ENCODE results near the gene OPCML. TPM values are rescaled to one million over a fixed set of nuclear protein-coding genes. Genes with fewer than 3 reads are reported as not detected.
A peak's percentile ranks its signal among the peaks of the same experiment; 100 is the strongest.

OPCML gene
- total RNA-seq, 1 experiment from 2014 or later = 0.02 TPM

DNA sequence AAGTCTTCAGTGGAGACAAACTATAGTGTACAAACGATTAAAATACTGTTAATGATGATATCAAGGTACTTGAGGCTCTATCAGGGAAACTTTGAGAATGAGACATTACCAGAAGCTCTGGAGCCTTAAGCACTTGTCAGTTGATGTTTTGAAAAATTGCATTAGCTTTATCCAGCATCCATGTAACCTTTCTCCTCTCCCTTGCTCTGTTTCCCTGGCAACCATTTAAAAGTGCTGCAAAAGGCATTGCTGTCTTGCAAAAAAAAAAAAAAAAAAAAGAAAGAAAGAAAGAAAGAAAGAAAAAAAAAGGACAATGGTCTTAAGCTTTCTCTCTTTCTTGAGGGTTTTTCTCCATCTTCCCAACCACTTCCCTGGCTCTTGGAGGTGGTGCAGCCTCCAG, 787.0 kb downstream of the OPCML start:
- no peak for DNase-seq (ENCODE audit: low read depth)

DNA sequence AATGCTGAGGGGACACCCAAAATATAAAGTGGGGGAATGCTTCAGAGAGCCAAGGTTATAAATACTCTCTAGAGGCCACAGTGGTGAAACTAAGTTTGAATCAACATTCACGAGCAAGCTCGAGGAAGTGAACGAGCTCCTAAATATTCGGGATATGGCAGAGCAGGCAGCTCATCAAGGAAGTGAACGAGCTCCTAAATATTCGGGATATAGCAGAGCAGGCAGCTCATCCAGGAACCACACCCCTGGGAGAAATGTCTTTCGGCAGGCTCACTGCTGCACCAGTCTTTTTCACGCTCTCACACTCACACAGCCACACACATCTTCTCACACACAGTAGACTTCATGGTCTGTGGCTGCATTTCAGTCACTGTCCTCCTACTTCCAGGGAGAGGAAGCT, 787.5 kb downstream of the OPCML start:
- DNase-seq (ENCODE audit: low read depth) = peak; percentile 9

DNA sequence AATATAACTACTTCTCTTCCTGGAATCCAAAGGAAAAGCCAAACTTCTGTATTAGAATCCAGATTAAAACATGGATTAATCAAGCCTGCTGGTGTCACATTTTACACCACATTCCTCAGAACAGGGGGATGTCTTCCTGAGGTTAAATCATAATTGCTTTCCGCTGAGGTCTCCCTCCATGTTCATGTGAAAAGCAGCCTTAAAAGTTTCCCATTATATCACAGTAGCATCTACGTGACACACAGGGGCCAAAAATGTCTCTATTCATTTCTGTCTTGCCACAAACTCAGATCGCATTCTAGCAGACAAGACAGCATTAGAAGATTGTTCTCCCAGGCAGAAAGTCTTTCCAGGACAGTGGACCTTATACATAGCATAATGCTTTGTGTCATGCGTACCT, 788.7 kb downstream of the OPCML start:
- DNase-seq (ENCODE audit: low read depth) = no peak

DNA sequence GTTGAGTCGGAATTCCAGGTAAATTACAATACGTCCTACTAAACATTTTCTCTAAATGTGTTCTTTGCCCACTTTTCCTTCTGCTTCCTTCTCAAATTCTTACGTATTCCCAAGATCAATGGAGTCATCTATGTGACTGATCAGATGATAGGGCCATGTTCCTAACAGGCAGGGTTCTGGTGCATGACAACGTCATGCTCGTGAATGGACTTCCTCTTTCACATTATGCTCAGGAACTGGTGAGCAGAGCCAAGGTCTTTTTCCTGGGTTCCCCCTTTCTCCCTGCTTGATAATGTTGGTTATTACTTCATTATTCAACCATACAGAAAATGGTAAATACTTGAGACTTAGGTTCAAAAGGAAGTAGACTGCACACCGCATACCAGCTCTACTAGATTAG, 789.4 kb downstream of the OPCML start:
- no peak for DNase-seq (ENCODE audit: low read depth)

DNA sequence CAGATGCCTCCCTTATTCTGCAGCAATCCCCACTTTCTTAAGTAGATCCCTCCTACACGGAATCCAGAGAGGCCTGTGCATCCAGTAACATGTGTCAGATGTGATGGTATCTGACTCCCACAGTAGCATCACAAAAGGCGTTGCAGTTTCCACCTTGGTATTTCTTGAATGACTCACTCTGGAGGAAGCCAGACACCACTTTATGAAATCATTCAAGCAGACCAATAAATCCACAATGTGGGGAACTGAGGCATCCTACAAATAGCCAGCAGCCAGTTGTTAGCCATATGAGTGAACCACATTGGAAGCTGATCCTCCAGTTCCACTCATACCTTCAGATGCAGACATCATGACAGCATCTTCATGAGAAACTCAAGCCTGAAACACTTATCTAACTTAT, 798.1 kb downstream of the OPCML start:
- peak; percentile 90 for DNase-seq (ENCODE audit: low read depth)

DNA sequence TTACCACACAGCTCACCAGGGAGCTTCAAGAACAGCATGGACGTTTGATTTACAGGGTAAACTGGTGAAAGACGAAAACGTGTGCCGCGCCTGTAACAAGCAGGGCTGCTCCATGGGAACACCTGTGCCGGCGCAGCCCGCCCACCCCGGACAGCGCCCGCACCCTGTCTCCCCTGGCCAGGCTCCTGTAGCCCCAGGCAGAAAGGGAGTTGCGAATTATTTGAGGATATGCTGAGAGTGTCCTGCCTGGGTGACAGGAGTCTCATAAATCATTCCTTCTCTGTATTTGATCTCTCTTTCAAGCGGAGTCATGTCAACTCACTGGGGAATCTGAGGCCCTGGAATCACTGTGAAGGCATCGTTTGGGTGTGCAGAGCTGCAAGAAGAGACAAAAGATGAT, 804.3 kb downstream of the OPCML start:
- DNase-seq (ENCODE audit: low read depth) = no peak

- DNase-seq (ENCODE audit: low read depth) = no peak
Observed at GRCh38 chr11:132721526-132721925, 810.8 kb downstream of the OPCML start.

GRCh38 chr11:132719684-132720083, 812.6 kb downstream of the OPCML start:
- DNase-seq (ENCODE audit: low read depth) = no peak

DNA sequence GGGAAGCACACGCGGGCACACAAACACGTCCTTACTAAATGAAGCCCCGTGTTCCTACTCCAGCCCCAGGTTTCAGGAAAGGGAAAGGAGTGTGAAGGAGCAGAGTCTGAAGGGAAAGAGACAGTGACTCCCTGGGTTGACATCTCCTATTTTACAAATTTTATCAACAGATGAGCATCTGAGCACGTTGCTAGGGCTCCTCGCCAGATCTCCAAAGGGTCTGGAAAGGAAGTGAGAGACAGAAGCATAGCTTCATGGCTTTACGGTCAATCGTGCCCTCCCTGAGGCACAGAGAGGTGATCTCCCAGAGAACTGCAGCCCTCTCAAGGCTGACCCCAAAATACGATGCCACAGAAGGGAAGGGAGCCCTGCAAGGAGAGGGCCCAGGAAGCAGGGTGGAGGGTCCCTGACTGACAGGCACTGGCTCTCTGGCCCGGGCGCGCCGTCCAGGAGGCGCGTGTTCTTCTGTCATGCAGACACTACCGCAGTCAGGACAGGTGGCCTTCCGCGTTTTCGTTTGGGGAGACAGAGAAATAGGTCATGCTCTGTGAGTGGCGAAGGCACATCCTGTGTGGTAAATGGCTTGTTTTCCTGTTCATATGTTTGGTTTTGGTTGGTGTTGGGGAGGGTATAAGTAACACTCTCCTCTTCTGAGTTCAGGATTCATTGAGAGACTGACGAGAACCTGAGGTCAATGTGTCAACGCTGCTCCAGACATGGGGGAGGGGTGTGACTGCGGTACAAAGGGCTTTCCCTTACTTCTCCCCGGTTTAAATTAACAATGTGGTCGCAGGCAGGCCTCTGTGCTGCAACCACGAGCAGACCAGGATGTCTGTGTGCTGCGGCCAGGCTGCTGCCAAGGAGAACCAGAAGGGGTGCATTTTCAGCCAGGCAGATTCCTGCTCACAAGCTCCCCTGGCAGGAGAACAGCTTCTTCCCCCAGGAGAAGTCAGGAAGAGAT, 813.3 kb downstream of the OPCML start:
- peak; percentile 22 for DNase-seq (ENCODE audit: low read depth)

DNA sequence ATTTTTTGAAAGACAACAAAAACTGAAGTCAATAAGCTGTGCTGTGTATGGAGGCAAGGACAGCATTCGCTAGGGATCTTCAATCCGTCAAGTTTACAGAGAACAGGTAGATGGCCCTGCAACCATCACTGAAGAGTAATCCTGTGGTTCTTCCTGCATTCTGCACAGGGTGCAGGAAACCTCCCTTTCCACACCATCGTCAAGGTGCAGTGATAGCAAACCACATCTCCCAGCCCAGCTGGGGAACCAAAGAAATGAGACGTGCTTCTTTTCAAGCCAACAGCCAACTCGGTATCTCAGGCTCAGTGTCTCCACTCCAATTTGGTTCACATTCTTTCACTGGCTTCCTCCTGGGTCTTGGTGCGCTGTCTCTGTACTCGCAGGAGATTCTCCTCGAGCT, 814.5 kb downstream of the OPCML start:
- no peak for DNase-seq (ENCODE audit: low read depth)

DNA sequence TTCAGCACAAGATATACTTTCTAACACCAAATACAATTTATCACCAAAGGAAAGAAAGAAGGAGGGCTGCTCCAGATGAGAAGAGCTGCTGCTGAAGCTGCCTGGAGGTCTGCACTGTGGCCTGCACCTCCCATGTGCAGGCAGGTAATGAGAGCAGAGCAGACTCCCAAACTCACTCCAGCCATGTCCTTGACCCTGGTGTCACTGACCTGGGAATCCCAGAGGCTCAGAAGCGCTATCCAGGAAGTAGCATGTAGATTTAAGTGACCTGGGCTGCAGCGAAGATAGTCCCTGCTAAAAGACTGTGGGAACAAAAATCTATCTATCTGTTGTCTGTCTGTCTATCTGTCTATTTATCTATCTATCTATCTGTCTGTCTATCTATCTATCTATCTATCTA, 816.3 kb downstream of the OPCML start:
- DNase-seq (ENCODE audit: low read depth) = no peak

DNA sequence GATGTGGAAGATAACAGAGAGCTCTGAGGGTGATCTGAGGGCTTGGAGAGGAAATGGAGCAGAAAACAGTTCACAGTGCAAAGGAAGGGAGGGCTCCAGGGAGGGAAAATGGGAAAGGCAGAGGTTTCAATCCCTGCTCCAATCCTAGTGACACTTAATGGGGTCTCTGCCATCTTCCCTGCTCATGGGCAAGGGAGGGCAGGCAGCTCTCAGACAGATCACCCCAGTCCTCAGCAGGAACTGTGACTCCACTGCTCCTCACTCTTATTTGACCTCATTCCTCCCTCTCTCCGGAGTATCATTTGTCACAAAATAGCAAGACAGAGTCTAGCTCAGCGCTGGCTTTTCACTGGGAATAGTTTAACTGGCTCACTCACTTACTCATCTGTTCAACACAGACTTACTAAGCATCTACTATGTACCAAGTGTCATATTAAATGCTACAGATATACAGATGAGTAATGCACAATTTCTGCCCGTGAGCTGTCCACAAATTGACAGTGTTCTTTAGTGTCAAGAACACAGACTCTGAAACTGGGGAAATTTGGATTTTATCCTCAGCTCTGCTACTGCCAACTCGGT, 817.4 kb downstream of the OPCML start:
- DNase-seq (ENCODE audit: low read depth) = peak; percentile 39

GRCh38 chr11:132712466-132712865, 819.8 kb downstream of the OPCML start:
- DNase-seq (ENCODE audit: low read depth) = no peak

GRCh38 chr11:132704781-132705375, 827.4 kb downstream of the OPCML start:
- DNase-seq (ENCODE audit: low read depth) = no peak

DNA sequence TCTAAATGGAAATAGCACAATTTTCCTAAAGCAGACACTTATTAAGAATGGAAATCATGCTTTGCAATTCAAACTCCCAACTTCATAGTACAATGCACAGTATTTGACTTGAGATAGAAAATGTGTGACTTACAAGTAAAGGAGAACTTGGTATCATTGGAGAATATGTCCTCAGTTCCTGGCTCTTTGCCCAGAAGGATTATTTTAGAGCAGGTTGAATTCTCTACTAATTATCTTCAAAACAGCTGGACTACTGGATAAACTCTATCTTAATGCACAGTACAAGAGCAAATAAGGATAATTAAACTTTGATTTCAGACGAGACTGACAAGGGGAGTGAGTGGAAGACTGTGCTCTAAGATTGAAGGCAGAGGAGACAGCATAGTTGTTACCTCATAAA, 839.4 kb downstream of the OPCML start:
- no peak for DNase-seq (ENCODE audit: low read depth)

DNA sequence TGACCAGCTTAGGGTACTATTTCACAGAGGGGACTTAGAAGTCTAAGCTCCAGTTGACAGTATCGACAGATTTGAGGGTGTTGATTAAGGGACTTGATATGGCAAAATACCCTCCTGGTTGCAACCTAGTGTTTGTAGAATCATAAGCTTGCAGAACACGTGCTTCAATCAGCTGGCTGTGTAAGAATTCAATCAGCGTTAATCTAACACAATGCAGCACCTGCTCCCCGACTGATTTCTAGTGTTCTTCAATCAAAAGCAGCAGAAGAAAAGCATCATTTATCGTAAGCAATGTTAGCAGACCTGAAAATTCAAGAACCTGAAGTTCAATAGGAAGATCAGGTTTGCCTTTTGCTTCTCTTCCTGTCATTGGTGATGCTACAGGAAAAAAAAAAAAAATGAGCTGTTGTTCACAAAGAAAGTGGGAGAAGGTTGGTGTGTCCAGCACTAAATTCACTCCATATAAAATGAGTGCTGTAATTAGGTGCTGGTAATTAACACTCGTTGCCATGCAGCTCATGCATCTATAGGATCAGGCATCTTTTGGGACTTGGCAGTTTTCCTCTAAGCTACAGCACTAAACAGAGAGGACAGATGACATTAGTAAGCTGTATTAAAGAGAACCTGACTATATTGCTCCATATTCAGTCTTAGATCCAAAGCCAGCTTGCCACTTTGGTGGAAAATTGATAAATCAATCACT, 840.3 kb downstream of the OPCML start:
- DNase-seq (ENCODE audit: low read depth) = no peak

- DNase-seq (ENCODE audit: low read depth) = no peak
Observed at GRCh38 chr11:132686886-132687285, 845.4 kb downstream of the OPCML start.

- DNase-seq (ENCODE audit: low read depth) = peak; percentile 85
Observed at GRCh38 chr11:132685174-132685611, 847.1 kb downstream of the OPCML start.

- DNase-seq (ENCODE audit: low read depth) = peak; percentile 32
Observed at GRCh38 chr11:132683602-132684001, 848.7 kb downstream of the OPCML start.

- DNase-seq (ENCODE audit: low read depth) = no peak
Observed at GRCh38 chr11:132681971-132682370, 850.3 kb downstream of the OPCML start.

- DNase-seq (ENCODE audit: low read depth) = no peak
Observed at GRCh38 chr11:132680584-132680983, 851.7 kb downstream of the OPCML start.

- no peak for DNase-seq (ENCODE audit: low read depth)
Observed at GRCh38 chr11:132674151-132674550, 858.1 kb downstream of the OPCML start.

Data from M059J (cell line).